ENCODE results near the gene TYRO3.

- no peak for TF ChIP-seq CREB5 (CRISPR knock-in tag; IDR thresholded peaks at IDR 0.05; ENCODE audit: low read depth)
- TF ChIP-seq GLIS3 (CRISPR knock-in tag; IDR thresholded peaks at IDR 0.05): no peak
- TF ChIP-seq TSHZ2 (CRISPR knock-in tag; IDR thresholded peaks at IDR 0.05): no peak
- TF ChIP-seq OSR1 (CRISPR knock-in tag; IDR thresholded peaks at IDR 0.05): no peak
- TF ChIP-seq PATZ1 (CRISPR knock-in tag; IDR thresholded peaks at IDR 0.05; ENCODE audit: borderline replicate concordance): no peak
- TF ChIP-seq TOX (CRISPR knock-in tag; IDR thresholded peaks at IDR 0.05; ENCODE audit: borderline replicate concordance): no peak
- no peak for TF ChIP-seq ARNTL (CRISPR knock-in tag; IDR thresholded peaks at IDR 0.05; ENCODE audit: borderline replicate concordance, low read depth)
- TF ChIP-seq ZFP30 (CRISPR knock-in tag; IDR thresholded peaks at IDR 0.05): no peak
Measured at GRCh38 chr15:41605566-41605965, 46.6 kb downstream of the TYRO3 start.

Data from SK-N-SH treated with all-trans-retinoic acid at 6 μM for 48 hours (cell line).